ENCODE data around the gene HPN.
A peak's percentile ranks its signal among the peaks of the same experiment; 100 is the strongest.

Gene HPN

GRCh38 chr19:35105411-35106290 lies 64.1 kb downstream of the HPN start:
- Mint-ChIP-seq H3K27me3 (no peaks in the 10 kb centered on the region), H3K4me3 (no peak overlapping the region), H3K36me3 (ENCODE audit: insufficient read depth) (peaks cover 3% of the 10 kb centered on the region), H3K27ac (ENCODE audit: low read depth) (no peak overlapping the region), H3K4me1 (no peaks in the 10 kb centered on the region), H3K9me3 (no peaks in the 10 kb centered on the region)
- DNase-seq (ENCODE audit: low spot score in 2 of 2) (no peak), ATAC-seq (replicated peaks; ENCODE audit: extremely low read depth, poor library complexity, severe bottlenecking) (no peak)

- H3K27me3 Mint-ChIP-seq, result no peaks in the 10 kb centered on the region
- peaks cover 3% of the 10 kb centered on the region for H3K36me3 Mint-ChIP-seq (ENCODE audit: insufficient read depth)
- DNase-seq (ENCODE audit: low spot score in 2 of 2) (no peak), ATAC-seq (replicated peaks; ENCODE audit: extremely low read depth, poor library complexity, severe bottlenecking) (no peak)
- no peak overlapping the region for H3K4me3 Mint-ChIP-seq
- no peaks in the 10 kb centered on the region for H3K9me3 Mint-ChIP-seq
- H3K4me1 Mint-ChIP-seq, result no peaks in the 10 kb centered on the region
- no peak overlapping the region for H3K27ac Mint-ChIP-seq (ENCODE audit: low read depth)
Measured at GRCh38 chr19:35106291-35106583, 64.7 kb downstream of the HPN start.

GRCh38 chr19:35106898-35107541 lies 65.5 kb downstream of the HPN start:
- H3K4me1 Mint-ChIP-seq, result no peaks in the 10 kb centered on the region
- DNase-seq (ENCODE audit: low spot score in 2 of 2) (no peak), ATAC-seq (replicated peaks; ENCODE audit: extremely low read depth, poor library complexity, severe bottlenecking) (no peak)
- H3K4me3 Mint-ChIP-seq, result no peak overlapping the region
- H3K36me3 Mint-ChIP-seq (ENCODE audit: insufficient read depth), result peaks cover 3% of the 10 kb centered on the region
- no peak overlapping the region for H3K27ac Mint-ChIP-seq (ENCODE audit: low read depth)
- no peaks in the 10 kb centered on the region for H3K9me3 Mint-ChIP-seq
- H3K27me3 Mint-ChIP-seq, result peaks cover 6% of the 10 kb centered on the region

DNA sequence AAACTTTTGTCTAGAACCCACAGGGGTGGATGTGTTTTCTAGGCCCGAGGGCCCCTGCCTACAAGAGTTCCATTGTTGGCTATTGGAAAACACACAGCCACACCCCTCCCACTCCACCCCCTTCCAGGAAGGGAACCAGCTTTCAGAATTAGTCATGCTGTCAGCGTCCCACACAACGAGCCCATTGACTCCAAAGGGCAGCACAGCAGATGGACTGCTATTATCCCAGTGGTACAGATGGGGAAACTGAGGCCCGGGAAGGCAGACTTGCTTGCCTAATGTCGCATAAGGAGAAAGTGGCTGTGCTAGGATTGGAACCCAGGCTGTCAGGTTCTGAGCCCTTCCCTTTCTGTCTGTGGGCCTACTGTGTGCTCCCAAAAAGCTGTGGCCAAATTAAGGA lies 66.0 kb downstream of the HPN start:
- H3K4me3 Mint-ChIP-seq, result no peak overlapping the region
- DNase-seq (ENCODE audit: low spot score in 2 of 2), result no peak

GRCh38 chr19:35108730-35109129 lies 67.2 kb downstream of the HPN start:
- no peak for ATAC-seq (replicated peaks; ENCODE audit: extremely low read depth, poor library complexity, severe bottlenecking)
- H3K4me3 Mint-ChIP-seq, result no peak overlapping the region
- no peaks in the 10 kb centered on the region for H3K9me3 Mint-ChIP-seq
- H3K27me3 Mint-ChIP-seq, result peaks cover 10% of the 10 kb centered on the region
- H3K4me1 Mint-ChIP-seq, result no peaks in the 10 kb centered on the region
- H3K36me3 Mint-ChIP-seq (ENCODE audit: insufficient read depth), result peaks cover 3% of the 10 kb centered on the region
- no peak for DNase-seq (ENCODE audit: low spot score in 2 of 2)
- H3K27ac Mint-ChIP-seq (ENCODE audit: low read depth), result peak overlapping the region; percentile 45

More for the DNA sequence above, 66.0 kb downstream of the HPN start:
- no peaks in the 10 kb centered on the region for H3K4me1 Mint-ChIP-seq
- H3K36me3 Mint-ChIP-seq (ENCODE audit: insufficient read depth), result peaks cover 3% of the 10 kb centered on the region
- H3K27ac Mint-ChIP-seq (ENCODE audit: low read depth), result no peak overlapping the region
- H3K9me3 Mint-ChIP-seq, result no peaks in the 10 kb centered on the region
- peaks cover 10% of the 10 kb centered on the region for H3K27me3 Mint-ChIP-seq
- ATAC-seq (replicated peaks; ENCODE audit: extremely low read depth, poor library complexity, severe bottlenecking), result no peak

- no peak for DNase-seq (ENCODE audit: low spot score in 2 of 2)
- no peak for ATAC-seq (replicated peaks; ENCODE audit: extremely low read depth, poor library complexity, severe bottlenecking)
- H3K27me3 Mint-ChIP-seq, result peaks cover 10% of the 10 kb centered on the region
- H3K9me3 Mint-ChIP-seq, result no peaks in the 10 kb centered on the region
- H3K4me3 Mint-ChIP-seq, result no peak overlapping the region
- H3K27ac Mint-ChIP-seq (ENCODE audit: low read depth), result peak overlapping the region; percentile 26
- peaks cover 3% of the 10 kb centered on the region for H3K36me3 Mint-ChIP-seq (ENCODE audit: insufficient read depth)
- H3K4me1 Mint-ChIP-seq, result peaks cover 3% of the 10 kb centered on the region
Measured at GRCh38 chr19:35109395-35110112, 68.0 kb downstream of the HPN start.

GRCh38 chr19:35110974-35111373 lies 69.5 kb downstream of the HPN start:
- Mint-ChIP-seq H3K9me3 (no peaks in the 10 kb centered on the region), H3K36me3 (ENCODE audit: insufficient read depth) (peaks cover 2% of the 10 kb centered on the region), H3K27ac (ENCODE audit: low read depth) (no peak overlapping the region), H3K4me1 (peaks cover 8% of the 10 kb centered on the region), H3K4me3 (no peak overlapping the region), H3K27me3 (peaks cover 10% of the 10 kb centered on the region)
- DNase-seq (ENCODE audit: low spot score in 2 of 2) (no peak), ATAC-seq (replicated peaks; ENCODE audit: extremely low read depth, poor library complexity, severe bottlenecking) (no peak)

DNA sequence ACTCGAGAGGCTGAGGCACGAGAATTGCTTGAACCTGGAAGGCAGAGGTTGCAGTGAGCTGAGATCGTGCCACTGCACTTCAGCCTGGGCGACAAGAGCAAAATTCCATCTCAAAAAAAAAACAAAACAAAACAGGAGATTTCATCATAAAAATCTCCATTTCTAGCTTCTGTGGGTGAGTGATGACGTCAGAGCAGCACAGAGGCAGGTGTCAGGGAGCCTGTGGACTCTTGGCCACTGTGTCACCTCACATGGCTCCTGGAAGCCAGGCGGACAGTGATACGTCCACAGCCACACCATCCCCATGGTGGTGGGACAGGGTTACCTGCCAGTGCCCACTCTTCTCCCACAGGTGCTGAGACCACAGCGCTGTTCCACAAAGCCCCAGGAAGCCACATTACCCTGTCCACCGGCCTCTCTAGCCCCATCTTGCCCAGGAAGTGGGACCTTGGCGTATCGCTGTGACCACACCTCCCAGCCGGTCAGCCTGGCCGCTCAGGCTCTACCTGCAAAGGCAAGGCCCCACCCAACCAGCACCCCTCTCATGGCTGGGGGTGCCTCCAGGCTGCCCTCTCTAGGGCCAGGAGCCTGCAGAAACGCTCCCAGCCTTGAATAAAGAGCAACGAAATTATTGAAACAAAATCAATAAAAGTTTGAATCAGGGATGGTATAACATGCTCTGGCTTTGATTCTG lies 71.6 kb downstream of the HPN start:
- no peaks in the 10 kb centered on the region for H3K9me3 Mint-ChIP-seq
- no peak overlapping the region for H3K27ac Mint-ChIP-seq (ENCODE audit: low read depth)
- ATAC-seq (replicated peaks; ENCODE audit: extremely low read depth, poor library complexity, severe bottlenecking) (no peak), DNase-seq (ENCODE audit: low spot score in 2 of 2) (no peak)
- no peaks in the 10 kb centered on the region for H3K36me3 Mint-ChIP-seq (ENCODE audit: insufficient read depth)
- peaks cover 8% of the 10 kb centered on the region for H3K4me1 Mint-ChIP-seq
- peaks cover 10% of the 10 kb centered on the region for H3K27me3 Mint-ChIP-seq
- H3K4me3 Mint-ChIP-seq, result no peak overlapping the region

- no peaks in the 10 kb centered on the region for H3K36me3 Mint-ChIP-seq (ENCODE audit: insufficient read depth)
- no peaks in the 10 kb centered on the region for H3K9me3 Mint-ChIP-seq
- peaks cover 8% of the 10 kb centered on the region for H3K4me1 Mint-ChIP-seq
- ATAC-seq (replicated peaks; ENCODE audit: extremely low read depth, poor library complexity, severe bottlenecking) (peak; percentile 52), DNase-seq (ENCODE audit: low spot score in 2 of 2) (peak; percentile 52 to 63)
- H3K4me3 Mint-ChIP-seq, result no peak overlapping the region
- H3K27me3 Mint-ChIP-seq, result peaks cover 10% of the 10 kb centered on the region
- H3K27ac Mint-ChIP-seq (ENCODE audit: low read depth), result no peak overlapping the region
Measured at GRCh38 chr19:35114353-35115176, 73.0 kb downstream of the HPN start.

DNA sequence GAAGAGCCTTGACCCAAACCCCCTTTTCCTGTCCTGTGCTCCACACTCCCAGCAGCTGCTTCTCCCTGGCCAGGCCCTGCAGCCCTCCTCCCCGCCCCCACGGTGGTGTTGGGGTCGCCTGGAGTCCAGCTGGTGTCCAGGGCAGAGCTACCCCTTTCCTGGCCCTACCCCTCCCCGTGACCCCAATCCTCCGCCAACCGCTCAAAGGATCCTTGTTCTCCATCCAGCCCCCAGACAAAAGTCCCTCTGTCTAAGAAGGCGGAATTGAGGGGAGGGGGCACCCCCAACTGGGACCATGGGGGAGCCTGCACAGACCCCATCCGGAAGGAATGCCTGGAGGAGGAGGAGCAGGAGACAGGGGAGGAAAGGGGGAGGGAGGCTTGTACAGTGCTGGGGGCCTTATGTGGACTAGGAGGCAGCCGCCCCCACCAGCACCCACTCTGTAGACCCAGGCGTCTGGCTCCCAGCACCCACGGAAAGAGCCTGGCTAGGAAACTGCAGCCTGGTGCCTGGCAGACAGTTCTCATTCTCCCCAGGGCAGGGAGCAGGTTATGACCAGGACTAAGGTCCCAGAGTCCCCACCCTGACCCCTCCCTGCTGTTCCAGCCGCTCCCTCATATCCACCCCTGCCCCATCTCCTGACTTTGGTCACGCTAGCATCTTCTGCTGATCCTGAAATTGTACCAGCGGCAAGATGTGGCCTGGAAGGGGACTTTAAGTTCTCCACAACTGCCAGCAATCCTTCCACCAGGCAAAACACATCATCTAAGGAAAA lies 73.8 kb downstream of the HPN start, which contains the start of gene FXYD3:
TSS of gene FXYD3 (plus strand) at position 647 of the 775 bp plus-strand sequence. CDS start 3,554 bp downstream, outside the sequence.
- DNase-seq (ENCODE audit: low spot score in 2 of 2) (no peak), ATAC-seq (replicated peaks; ENCODE audit: extremely low read depth, poor library complexity, severe bottlenecking) (no peak)
- Mint-ChIP-seq H3K36me3 (ENCODE audit: insufficient read depth) (no peaks in the 10 kb centered on the region), H3K4me1 (peaks cover 8% of the 10 kb centered on the region), H3K27me3 (peaks cover 10% of the 10 kb centered on the region), H3K27ac (ENCODE audit: low read depth) (no peak within 1 kb of the TSS), H3K9me3 (no peaks in the 10 kb centered on the region), H3K4me3 (no peak within 1 kb of the TSS)
